Measurements from ENCODE around the gene MEN1. TPM values are rescaled to one million over a fixed set of nuclear protein-coding genes. Genes with fewer than 3 reads are reported as not detected.
"Not testable (repeated sequence)": the region's sequence is repeated elsewhere in the genome, so short reads cannot be mapped to it uniquely, and the experiment has no call there.

MEN1 gene
- total and polyA plus RNA-seq, 8 donors, result 26.9 to 46.5 (median 37.0) TPM

DNA sequence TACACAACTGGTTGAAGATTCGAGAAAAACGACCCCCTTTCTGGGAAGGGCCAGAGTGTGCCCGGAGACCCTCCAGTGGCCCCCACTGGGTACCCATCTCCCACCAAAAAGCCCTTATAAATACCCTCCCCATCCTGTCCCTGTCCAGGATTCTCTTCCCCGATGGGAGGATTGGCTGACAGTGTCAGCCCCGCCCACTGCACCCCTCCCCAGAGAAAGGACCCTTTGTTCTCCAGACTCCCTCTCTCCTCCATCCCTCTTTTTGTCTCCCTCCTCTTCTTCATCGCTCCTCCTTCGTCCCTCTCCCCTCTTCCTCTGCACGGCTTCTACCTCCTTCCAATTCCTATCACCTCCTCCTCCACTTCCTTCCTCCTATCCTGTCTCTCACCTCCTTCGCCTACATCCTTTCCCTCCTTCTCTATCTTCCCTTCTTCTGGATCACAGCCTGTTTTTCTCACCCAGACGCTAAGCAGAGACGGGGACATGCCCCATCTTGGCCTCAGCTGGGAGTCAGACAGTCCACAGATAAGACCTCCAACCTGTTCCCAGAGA is 13.3 kb upstream of the MEN1 start:
- Histone ChIP-seq H3K4me1 (no peaks in the 10 kb centered on the region), H3K4me3 (no peak overlapping the region), H3K36me3 (peaks cover 0 to 12% of the 10 kb centered on the region in 2 donors), H3K27me3 (no peaks in the 10 kb centered on the region), H3K9me3 (no peaks in the 10 kb centered on the region), H3K27ac (no peak overlapping the region)
- intact Hi-C loops (cut with DNase I), result no loop called here
- TF ChIP-seq, protein P1, sequence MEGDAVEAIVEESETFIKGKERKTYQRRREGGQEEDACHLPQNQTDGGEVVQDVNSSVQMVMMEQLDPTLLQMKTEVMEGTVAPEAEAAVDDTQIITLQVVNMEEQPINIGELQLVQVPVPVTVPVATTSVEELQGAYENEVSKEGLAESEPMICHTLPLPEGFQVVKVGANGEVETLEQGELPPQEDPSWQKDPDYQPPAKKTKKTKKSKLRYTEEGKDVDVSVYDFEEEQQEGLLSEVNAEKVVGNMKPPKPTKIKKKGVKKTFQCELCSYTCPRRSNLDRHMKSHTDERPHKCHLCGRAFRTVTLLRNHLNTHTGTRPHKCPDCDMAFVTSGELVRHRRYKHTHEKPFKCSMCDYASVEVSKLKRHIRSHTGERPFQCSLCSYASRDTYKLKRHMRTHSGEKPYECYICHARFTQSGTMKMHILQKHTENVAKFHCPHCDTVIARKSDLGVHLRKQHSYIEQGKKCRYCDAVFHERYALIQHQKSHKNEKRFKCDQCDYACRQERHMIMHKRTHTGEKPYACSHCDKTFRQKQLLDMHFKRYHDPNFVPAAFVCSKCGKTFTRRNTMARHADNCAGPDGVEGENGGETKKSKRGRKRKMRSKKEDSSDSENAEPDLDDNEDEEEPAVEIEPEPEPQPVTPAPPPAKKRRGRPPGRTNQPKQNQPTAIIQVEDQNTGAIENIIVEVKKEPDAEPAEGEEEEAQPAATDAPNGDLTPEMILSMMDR (IDR thresholded peaks at IDR 0.05), result no peak
- ATAC-seq, result no peak
- DNase-seq, result no peak

DNA sequence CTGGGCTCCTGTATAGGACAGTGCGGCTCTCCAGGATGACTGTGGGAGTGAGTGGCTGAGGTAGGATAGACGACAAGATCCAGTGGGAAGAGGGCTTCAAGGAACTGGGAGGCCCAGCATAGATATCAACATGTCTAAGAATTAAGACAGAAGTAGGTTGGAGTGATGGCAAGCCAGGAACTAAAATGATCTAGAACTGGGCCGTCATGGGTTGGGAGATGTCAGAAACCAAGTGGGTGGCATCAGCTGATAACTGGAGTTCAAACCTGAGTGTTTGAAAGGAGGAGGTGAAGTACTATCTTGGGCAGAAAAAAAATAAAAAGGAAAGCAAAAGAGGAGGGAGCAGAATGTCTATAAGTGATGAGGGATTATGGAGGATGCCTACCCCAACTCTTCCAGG is 7.1 kb upstream of the MEN1 start:
- H3K27me3 ChIP-seq, result no peaks in the 10 kb centered on the region
- TF ChIP-seq, protein P1 (IDR thresholded peaks at IDR 0.05), result no peak
- no peak for ATAC-seq
- H3K9me3 ChIP-seq, result no peaks in the 10 kb centered on the region
- H3K36me3 ChIP-seq, result no peaks in the 10 kb centered on the region
- no peak overlapping the region for H3K4me3 ChIP-seq
- DNase-seq, result no peak
- H3K4me1 ChIP-seq, result no peaks in the 10 kb centered on the region
- intact Hi-C loops (cut with DNase I), result no loop called here
- no peak overlapping the region for H3K27ac ChIP-seq

DNA sequence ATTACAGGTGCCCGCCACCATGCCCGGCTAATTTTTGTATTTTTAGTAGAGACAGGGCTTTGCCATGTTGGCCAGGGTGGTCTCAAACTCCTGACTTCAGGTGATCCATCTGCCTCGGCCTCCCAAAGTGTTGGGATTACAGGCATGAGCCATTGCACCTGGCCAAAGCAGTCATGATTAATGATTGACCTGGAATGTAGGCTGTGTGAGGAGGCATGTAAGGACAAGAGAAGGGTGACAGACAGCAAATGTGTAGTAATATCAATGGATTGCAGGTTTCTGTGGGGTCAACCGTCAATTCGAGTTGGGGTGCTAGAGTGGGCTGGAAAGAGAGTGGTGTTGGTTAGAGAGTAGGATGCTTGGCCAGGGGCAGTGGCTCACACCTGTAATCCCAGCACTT is 5.1 kb upstream of the MEN1 start:
- intact Hi-C loops (cut with DNase I), result not testable (repeated sequence)

DNA sequence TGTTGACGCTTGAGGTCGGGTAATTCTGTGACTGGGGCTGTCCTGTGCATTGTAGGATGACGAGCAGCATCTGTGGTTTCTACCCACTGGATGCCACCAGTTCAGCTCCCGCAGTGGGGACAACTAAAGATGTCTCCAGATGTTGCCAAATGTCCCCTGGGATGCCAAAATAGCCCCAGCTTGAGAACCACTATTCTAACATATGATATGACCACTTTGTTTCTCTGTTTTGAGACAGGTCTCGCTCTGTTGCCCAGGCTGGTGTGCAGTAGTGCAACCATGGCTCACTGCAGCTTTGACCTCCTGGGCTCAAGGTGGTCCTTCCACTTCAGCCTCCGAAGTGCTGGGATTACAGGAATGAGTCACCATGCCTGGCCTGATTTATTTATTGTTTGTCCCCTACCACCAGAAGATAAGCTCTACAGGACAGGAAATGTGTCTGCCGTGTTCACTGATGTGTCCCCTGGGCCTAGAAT is 4.4 kb upstream of the MEN1 start:
- no peak overlapping the region for H3K4me3 ChIP-seq
- no peaks in the 10 kb centered on the region for H3K36me3 ChIP-seq
- no peak overlapping the region for H3K27ac ChIP-seq
- peaks cover 0 to 9% of the 10 kb centered on the region in 2 donors for H3K4me1 ChIP-seq
- no peak for DNase-seq
- H3K27me3 ChIP-seq, result no peaks in the 10 kb centered on the region
- no peaks in the 10 kb centered on the region for H3K9me3 ChIP-seq
- TF ChIP-seq, protein P1 (IDR thresholded peaks at IDR 0.05), result no peak
- intact Hi-C loops (cut with DNase I), result no loop called here
- no peak for ATAC-seq

More for the DNA sequence above, 5.1 kb upstream of the MEN1 start:
- H3K4me3 ChIP-seq, DNase-seq, H3K36me3 ChIP-seq, H3K4me1 ChIP-seq, ATAC-seq, H3K27me3 ChIP-seq, H3K27ac ChIP-seq, H3K9me3 ChIP-seq: not testable (repeated sequence)

DNA sequence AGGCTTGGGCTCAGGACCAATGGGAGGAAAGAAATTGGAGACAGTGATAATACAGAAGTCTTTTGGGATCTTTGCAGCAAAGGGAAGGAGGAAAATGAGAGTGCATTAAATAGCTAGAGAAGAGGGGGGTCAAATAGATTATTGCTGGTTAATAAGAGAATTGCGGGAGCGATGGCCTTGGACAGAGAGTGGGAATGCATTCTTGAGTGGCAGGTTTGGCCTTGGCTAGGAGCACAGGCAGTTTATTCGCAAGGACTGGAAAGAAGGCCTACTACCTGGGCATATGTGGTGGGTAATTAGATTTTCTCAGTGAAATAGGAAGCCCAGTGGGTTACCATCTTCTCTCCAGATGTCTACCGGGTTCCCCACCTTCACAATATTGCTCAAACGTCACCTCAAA is 3.5 kb upstream of the MEN1 start:
- no peaks in the 10 kb centered on the region for H3K36me3 ChIP-seq
- H3K4me1 ChIP-seq, result peaks cover 6 to 18% of the 10 kb centered on the region in 2 donors
- DNase-seq, result no peak
- no peak for ATAC-seq
- no peak overlapping the region for H3K27ac ChIP-seq
- H3K9me3 ChIP-seq, result no peaks in the 10 kb centered on the region
- no peaks in the 10 kb centered on the region for H3K27me3 ChIP-seq
- TF ChIP-seq, protein P1 (IDR thresholded peaks at IDR 0.05), result no peak
- intact Hi-C loops (cut with DNase I), result no loop called here
- H3K4me3 ChIP-seq, result no peak overlapping the region

DNA sequence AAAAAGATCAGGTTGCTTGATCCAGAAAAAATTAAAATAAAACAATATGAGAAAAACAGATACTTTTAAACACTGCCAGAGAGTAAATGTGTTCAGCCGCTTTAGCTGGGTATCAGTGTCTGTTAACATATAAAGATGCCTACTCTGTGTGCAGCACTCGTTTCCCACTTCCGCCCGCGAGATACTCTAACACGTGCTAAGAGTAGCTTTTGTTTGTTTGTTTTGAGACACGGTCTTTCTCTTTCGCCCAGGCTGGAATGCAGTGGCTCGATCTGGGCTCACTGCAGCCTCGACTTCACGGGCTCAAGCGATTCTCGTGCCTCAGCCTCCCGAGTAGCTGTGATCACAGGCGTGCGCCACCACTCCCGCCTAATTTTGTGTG is 531 bp upstream of the MEN1 start:
- DNase-seq (no peak), ATAC-seq (peak; percentile 7)
- H3K9me3 ChIP-seq, result no peaks in the 10 kb centered on the region
- peak overlapping the region; percentile 77 to 91 for H3K4me3 ChIP-seq
- peaks cover 6 to 20% of the 10 kb centered on the region in 2 donors for H3K4me1 ChIP-seq
- TF ChIP-seq, protein P1 (IDR thresholded peaks at IDR 0.05), result no peak
- intact Hi-C loops (cut with DNase I), result no loop called here
- H3K27me3 ChIP-seq, result no peaks in the 10 kb centered on the region
- H3K27ac ChIP-seq, result peak overlapping the region in 1 of 2 donors; percentile 65
- H3K36me3 ChIP-seq, result peaks cover 0 to 16% of the 10 kb centered on the region in 2 donors
